NCI-H187 (cell line): Measurements from ENCODE around the gene SCNM1.
A peak's percentile ranks its signal among the peaks of the same experiment; 100 is the strongest.
"Not testable (repeated sequence)": the region's sequence is repeated elsewhere in the genome, so short reads cannot be mapped to it uniquely, and the experiment has no call there.

Experiments
- DNase-seq, 2 experiments: peaks; one replicate each; lab custom pipeline; 2025; lab: John Stamatoyannopoulos, UW

SCNM1 gene

DNA sequence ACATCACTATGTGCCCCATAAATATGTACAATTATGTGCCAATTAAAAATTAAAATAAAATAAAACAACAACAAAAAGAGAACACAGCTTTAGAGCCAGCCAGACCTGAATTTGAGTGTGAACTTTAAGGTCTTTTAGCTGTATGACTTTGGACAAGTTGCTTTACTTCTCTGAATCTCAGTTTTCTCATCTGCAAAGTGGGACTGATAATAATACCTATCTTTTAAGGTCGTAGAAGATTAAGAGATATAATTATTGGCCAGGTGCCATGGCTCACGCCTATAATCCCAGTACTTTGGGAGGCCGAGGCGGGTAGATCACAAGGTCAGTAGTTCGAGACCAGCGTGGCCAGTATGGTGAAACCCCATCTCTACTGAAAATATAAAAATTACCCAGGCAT is 27.4 kb downstream of the SCNM1 start:
- DNase-seq: no peak

- no peak for DNase-seq
These were observed 27.9 kb downstream of the SCNM1 start for GRCh38 chr1:151193856-151194255.

- not testable (repeated sequence) for DNase-seq
These were observed 29.1 kb downstream of the SCNM1 start for GRCh38 chr1:151194894-151195594.

GRCh38 chr1:151196292-151196800 is 30.4 kb downstream of the SCNM1 start:
- peak; percentile 79 to 84 for DNase-seq

DNA sequence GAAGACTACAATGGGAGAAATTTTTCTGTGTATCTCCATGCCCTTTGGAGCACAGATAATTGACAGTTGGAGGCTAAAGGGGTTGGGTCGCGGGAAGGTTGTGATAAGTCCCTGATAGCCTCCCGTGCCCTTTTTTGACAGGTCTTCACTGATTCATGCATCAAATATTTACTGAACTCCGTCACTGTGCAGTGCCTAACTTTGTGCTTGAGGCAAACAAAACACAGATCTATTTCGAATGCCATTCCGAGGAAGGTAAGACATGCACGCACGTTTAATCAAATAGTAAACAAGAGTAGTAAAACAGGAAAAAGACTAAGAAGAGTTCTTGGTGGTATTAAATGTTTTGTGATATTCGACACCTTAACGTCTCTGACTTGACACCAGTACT is 31.9 kb downstream of the SCNM1 start:
- DNase-seq: no peak

DNA sequence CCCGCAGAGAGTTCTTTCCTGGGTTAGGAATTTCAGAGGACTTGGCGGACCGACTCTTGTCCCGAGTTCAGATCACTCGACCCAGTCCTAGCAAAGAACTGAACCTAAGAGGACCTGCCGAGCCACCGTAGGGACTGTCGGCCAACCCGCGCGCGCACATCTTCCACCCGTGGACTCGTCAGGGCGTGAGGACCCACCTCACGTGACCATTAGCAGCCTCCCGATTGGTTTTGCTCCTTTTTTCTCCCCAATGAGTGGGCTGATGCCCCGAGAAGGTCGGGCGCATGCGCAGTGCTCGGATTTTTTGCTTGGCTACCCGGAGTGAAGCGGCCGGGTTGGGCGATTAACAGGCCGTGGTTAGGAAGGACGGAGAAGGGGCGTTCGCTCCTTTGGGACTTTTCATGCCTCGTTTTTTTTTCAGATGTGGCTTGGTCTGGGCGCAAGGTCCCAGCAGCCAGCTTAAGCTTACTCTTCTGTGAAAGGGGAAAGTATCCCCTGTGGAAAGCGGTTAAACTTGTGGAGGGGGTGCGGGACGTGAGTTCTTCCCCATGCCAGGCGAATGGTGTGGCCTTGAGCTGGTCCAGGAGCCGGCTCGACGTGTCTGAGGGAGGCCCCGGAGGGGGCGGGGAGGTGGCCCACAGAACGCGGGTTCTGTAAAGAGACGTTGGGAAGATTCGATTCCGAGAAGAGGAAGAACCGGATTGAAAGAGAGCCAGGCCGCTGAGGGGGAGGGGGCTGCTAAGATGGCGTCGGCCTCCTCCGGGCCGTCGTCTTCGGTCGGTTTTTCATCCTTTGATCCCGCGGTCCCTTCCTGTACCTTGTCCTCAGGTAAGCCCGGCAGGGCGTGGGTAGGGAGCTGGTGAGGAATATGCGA is 32.5 kb downstream of the SCNM1 start, which contains the start of gene PIP5K1A:
PIP5K1A (plus strand) TSS at position 299 of the 874 bp plus-strand sequence; CDS start at position 744, 445 bp downstream.
- peak; percentile 99 to 100 for DNase-seq

DNA sequence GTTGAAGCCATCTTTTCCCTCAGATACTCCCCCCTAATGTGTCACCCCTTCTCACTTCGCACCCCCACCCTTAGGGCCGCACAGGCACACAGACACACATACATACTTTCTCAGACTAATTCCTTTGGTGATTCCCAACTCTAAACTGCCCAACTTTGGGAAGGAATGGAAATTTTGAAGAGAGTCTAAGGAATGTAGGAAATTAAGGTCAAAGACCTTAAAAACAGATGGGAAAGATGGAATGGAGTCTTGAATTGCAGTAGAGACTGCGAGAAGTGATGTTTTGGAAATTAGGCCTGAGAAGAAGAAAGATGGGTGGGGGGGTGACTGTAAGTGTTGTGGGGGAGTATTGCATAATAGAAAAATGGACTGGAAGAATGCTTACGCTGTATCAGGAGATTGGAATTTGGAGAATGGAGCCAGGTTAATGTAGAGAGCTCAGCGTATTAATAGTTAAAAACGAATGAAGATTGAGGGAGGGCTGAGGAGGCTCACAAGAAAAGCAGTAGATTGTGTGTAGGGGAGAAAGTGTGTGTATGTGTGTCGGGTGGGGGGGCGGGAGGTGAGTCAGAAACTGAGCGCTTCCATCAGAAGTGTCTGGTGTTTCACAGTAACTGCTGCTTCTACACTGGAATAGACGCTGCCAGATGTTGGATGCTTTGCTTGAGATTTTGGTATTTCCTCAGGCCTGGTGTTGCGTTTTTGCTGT is 34.1 kb downstream of the SCNM1 start:
- no peak for DNase-seq

DNA sequence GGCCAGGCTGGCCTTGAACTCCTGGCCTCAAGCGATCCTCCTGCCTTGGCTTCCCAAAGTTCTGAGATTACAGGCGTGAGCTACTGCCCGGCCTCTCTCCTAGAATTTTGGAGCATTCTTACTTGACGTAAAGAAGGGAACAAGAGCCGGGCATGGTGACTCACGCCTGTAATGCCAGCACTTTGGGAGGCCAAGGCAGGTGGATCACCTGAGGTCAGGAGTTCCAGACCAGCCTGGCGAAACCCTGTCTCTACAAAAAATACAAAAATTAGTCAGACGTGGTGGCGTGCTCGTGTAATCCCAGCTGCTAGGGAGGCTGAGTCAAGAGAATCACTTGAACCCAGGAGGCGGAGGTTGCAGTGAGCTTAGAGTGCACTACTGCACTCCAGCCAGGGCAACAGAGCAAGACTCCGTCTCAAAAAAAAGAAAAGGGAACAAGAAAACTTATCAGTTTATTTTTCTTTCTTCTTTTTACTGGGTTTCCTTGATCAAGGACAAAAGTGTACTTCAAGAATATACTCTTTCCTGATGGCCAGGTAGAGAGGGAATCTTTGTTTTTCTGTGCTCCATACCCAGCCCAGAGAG is 39.5 kb downstream of the SCNM1 start:
- DNase-seq: not testable (repeated sequence)

GRCh38 chr1:151210830-151211229 is 44.9 kb downstream of the SCNM1 start:
- no peak for DNase-seq

DNA sequence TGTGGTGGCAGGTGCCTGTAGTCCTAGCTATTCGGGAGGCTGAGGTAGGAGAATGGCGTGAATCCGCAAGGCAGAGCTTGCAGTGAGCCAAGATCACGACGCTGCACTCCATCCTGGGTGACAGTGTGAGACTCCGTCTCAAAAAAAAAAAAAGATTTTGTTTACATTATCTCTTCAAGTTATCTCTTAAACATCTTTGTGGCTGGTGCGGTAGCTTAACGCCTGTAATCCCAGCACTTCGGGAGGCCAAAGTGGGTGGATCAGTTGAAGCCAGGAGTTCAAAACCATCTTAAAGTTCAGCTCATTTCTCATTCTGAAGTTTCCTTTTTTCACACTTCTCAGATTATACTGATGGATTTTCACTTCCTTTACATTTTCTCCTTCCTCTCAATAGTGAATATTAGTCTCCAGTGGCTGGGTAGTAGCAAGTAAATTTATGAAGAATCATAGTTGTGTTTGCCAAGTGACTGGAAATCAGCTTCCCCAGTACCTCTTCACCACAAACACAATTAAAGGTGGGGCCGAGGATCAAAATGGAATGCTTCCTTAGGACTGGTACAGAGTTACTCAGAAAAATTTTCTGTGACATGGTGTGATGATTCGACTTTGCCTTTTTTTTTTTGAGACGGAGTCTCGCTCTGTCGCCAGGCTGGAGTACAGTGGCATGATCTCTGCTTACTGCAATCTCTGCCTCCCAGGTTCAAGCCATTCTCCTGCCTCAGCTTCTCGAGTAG is 46.2 kb downstream of the SCNM1 start:
- DNase-seq: no peak

GRCh38 chr1:151213560-151213959 is 47.6 kb downstream of the SCNM1 start:
- no peak for DNase-seq
